Stimulated activated CD4-positive, alpha-beta T cell treated with anti-CD3 and anti-CD28 coated beads, TNF-alpha, amount 100 ng/mL, for 4 hours (primary cell): Measurements from ENCODE around the gene PRDM16.

ENCODE experiments used
- DNase-seq, 3 experiments: peaks; one replicate each; pipeline ENCODE4 v3.0.0-alpha.2; 2020; ENCODE audit warnings: low read depth in 3 of 3

Gene PRDM16

GRCh38 chr1:3069491-3070308 is 697 bp downstream of the PRDM16 start:
- DNase-seq = no peak

GRCh38 chr1:3070309-3070643 is 1.3 kb downstream of the PRDM16 start:
- DNase-seq = no peak

- no peak for DNase-seq
Measured at GRCh38 chr1:3070644-3071564, 1.9 kb downstream of the PRDM16 start.

- no peak for DNase-seq
Measured at GRCh38 chr1:3071565-3072390, 2.8 kb downstream of the PRDM16 start.

GRCh38 chr1:3072391-3073185 is 3.6 kb downstream of the PRDM16 start:
- DNase-seq = no peak

- DNase-seq = no peak
Measured at GRCh38 chr1:3073186-3073488, 4.1 kb downstream of the PRDM16 start.

- DNase-seq = no peak
Measured at GRCh38 chr1:3073489-3074296, 4.7 kb downstream of the PRDM16 start.

- DNase-seq = no peak
Measured at GRCh38 chr1:3074297-3074741, 5.3 kb downstream of the PRDM16 start.

GRCh38 chr1:3074800-3075199 is 5.8 kb downstream of the PRDM16 start:
- DNase-seq = no peak

GRCh38 chr1:3075666-3076362 is 6.8 kb downstream of the PRDM16 start:
- no peak for DNase-seq

GRCh38 chr1:3076363-3076740 is 7.3 kb downstream of the PRDM16 start:
- no peak for DNase-seq

GRCh38 chr1:3077081-3077480 is 8.1 kb downstream of the PRDM16 start:
- no peak for DNase-seq

- no peak for DNase-seq
Measured at GRCh38 chr1:3077561-3077960, 8.6 kb downstream of the PRDM16 start.

GRCh38 chr1:3078430-3078861 is 9.4 kb downstream of the PRDM16 start:
- DNase-seq = no peak

- DNase-seq = no peak
Measured at GRCh38 chr1:3078871-3079270, 9.9 kb downstream of the PRDM16 start.

- DNase-seq = no peak
Measured at GRCh38 chr1:3079381-3080052, 10.5 kb downstream of the PRDM16 start.

- DNase-seq = no peak
Measured at GRCh38 chr1:3080053-3080955, 11.3 kb downstream of the PRDM16 start.

GRCh38 chr1:3081171-3081683 is 12.2 kb downstream of the PRDM16 start:
- DNase-seq = no peak
